Ovary (tissue), 9 donors: ENCODE results near the gene ZNF263. TPM values are rescaled to one million over a fixed set of nuclear protein-coding genes. Genes with fewer than 3 reads are reported as not detected.
A peak's percentile ranks its signal among the peaks of the same experiment; 100 is the strongest.

ENCODE experiments used
- DNase-seq, 5 donors: peaks; one replicate each; pipeline ENCODE4 v3.0.0-alpha.2; 2019 to 2020
- H3K27ac ChIP-seq, 2 donors: fragments of 200-600 bp; one replicate each; pipeline versions ENCODE4 v1.5.1 to v1.8.0; 2019 to 2022
- H3K27me3 ChIP-seq: fragments of 200-600 bp; one replicate; pipeline ENCODE4 v1.8.0; 2022
- H3K36me3 ChIP-seq: fragments of 200-600 bp; sonication (generic); one replicate; pipeline ENCODE4 v1.5.1; 2019
- H3K4me1 ChIP-seq: one replicate; pipeline ENCODE4 v1.8.1; 2013; ENCODE audit warnings: mild to moderate bottlenecking, moderate library complexity; ENCODE audit not compliant: insufficient read depth
- H3K4me3 ChIP-seq: fragments of 200-600 bp; sonication (generic); one replicate; pipeline ENCODE4 v1.5.1; 2017
- H3K9me3 ChIP-seq, 2 donors: fragments of 200-600 bp in 1 of 2; sonication (generic) in 1 of 2; one replicate each; pipeline versions ENCODE4 v1.5.1 to v1.8.1; 2013 to 2019; ENCODE audit warnings: mild to moderate bottlenecking in 1 of 2, moderate library complexity in 1 of 2
- CTCF ChIP-seq, 3 donors: fragments of 450-650 bp in 2 of 3; fragments of 200-600 bp in 1 of 3; IDR thresholded peaks; one replicate each; pipeline versions ENCODE4 v1.5.1 to v1.8.0; 2016 to 2022; ENCODE audit warnings: antibody characterized with exemption in 3 of 3, mild to moderate bottlenecking in 1 of 3
- EP300 ChIP-seq: sonication (generic); formaldehyde crosslinking; IDR thresholded peaks from one replicate; pipeline ENCODE4 v1.6.1; 2017; ENCODE audit warnings: antibody characterized with exemption
- POLR2A ChIP-seq: fragments of 450-650 bp; IDR thresholded peaks from one replicate; pipeline ENCODE4 v1.6.1; 2017; ENCODE audit warnings: antibody characterized with exemption, mild to moderate bottlenecking, moderate library complexity
- WGBS, 3 donors: extraction: QIAGEN DNeasy Blood & Tissue Kit in 1 of 3; methylation state at CpG; one replicate each; pipeline versions ENCODE4 v1.1.5 to v1.1.7; 2013 to 2017; 5-methylcytosine and 5-hydroxymethylcytosine counted together
- intact Hi-C, 4 donors: fragments of 100-400 bp; cut with DNase I; formaldehyde crosslinking; loops; one replicate each; pipeline versions ENCODE4 v1.11.0 to v1.15.1; 2022 to 2023
- polyA plus RNA-seq, 2 donors: library from polyadenylated mRNA; stranded (reverse); fragments of 200-250 nt in 1 of 2; fragments of 350-450 nt in 1 of 2; fragmentation: Illumina TruSeq in 1 of 2; extraction: RNeasy Lipid Tissue Mini Kit (QIAGEN cat#74804) in 1 of 2; gene quantifications; one replicate each; pipeline ENCODE4 v1.2.3, GENCODE V29; 2013 to 2014
- total RNA-seq, 7 donors: library from RNA; depleted of rRNA in 2 of 7; stranded (reverse); fragments of >200 nt in 2 of 7; fragmentation: NEBNext Ultra II Directional in 3 of 7; extraction: Animal tissue kit (Norgen Biotek cat#: 25700) in 3 of 7; gene quantifications; one replicate each; pipeline versions ENCODE4 v1.1.0 to v1.2.4, GENCODE V29; 2016 to 2023
- donor health status: DM: no; HTN: no; CAD: no; lungs with moderate emphysema.
- donor health status: DM: no; HTN: no; CAD: no.
- donor health status: Bipolar disorder and iron deficiency.
- donor health status: DM: yes; HTN: yes; CAD: no.
- donor health status: DM: no; HTN: no; CAD: no.
- donor health status: DM: yes; HTN: yes; CAD: no.

The ZNF263 gene
- total and polyA plus RNA-seq, 9 donors: 31.2 to 46.1 (median 33.2) TPM

GRCh38 chr16:3306078-3306477 lies 22.8 kb downstream of the ZNF263 start:
- no peaks in the 10 kb centered on the region for H3K36me3 ChIP-seq
- H3K27ac ChIP-seq: peak overlapping the region in 1 of 2 donors; percentile 91
- TF ChIP-seq EP300 (no peak), CTCF (IDR thresholded peaks at IDR 0.05) (no peak), POLR2A (no peak)

GRCh38 chr16:3311496-3311895 lies 28.2 kb downstream of the ZNF263 start:
- Histone ChIP-seq H3K9me3 (peaks cover 0 to 90% of the 10 kb centered on the region in 2 donors), H3K36me3 (no peaks in the 10 kb centered on the region), H3K4me1 (no peaks in the 10 kb centered on the region), H3K4me3 (no peak overlapping the region), H3K27ac (no peak overlapping the region), H3K27me3 (no peaks in the 10 kb centered on the region)
- intact Hi-C loops: no loop called here
- TF ChIP-seq CTCF (IDR thresholded peaks at IDR 0.05) (no peak), POLR2A (no peak), EP300 (no peak)
- WGBS, 3 donors: 91 to 97% (median 97%) methylated on average over 4 of the region's 4 CpGs
- DNase-seq: no peak

More at GRCh38 chr16:3306078-3306477, 22.8 kb downstream of the ZNF263 start:
- intact Hi-C loops: loop anchor here in 1 of 4 donors (10.0 kb wide), 1 partner anchor 71 kb away; the partner anchor contains the start of gene ZNF200
- peaks cover 5% of the 10 kb centered on the region for H3K4me1 ChIP-seq
- 56 to 65% (median 63%) methylated on average over 11 of the region's 11 CpGs for WGBS, 3 donors
- H3K4me3 ChIP-seq: peak overlapping the region; percentile 80
- no peaks in the 10 kb centered on the region for H3K27me3 ChIP-seq
- no peak for DNase-seq
- H3K9me3 ChIP-seq: peaks cover 0 to 52% of the 10 kb centered on the region in 2 donors

- no peaks in the 10 kb centered on the region for H3K27me3 ChIP-seq
- TF ChIP-seq EP300 (no peak), POLR2A (no peak)
- H3K4me3 ChIP-seq: no peak overlapping the region
- peaks cover 10 to 91% of the 10 kb centered on the region in 2 donors for H3K9me3 ChIP-seq
- DNase-seq: no peak
- intact Hi-C loops: no loop called here
- 94 to 99% (median 98%) methylated on average over 3 of the region's 3 CpGs for WGBS, 3 donors
- no peak overlapping the region for H3K27ac ChIP-seq
- no peaks in the 10 kb centered on the region for H3K4me1 ChIP-seq
- H3K36me3 ChIP-seq: peaks cover 7% of the 10 kb centered on the region
Measured at GRCh38 chr16:3317315-3317999, 34.2 kb downstream of the ZNF263 start.

- Histone ChIP-seq H3K4me1 (no peaks in the 10 kb centered on the region), H3K27ac (no peak overlapping the region), H3K4me3 (no peak overlapping the region), H3K36me3 (peaks cover 6% of the 10 kb centered on the region), H3K9me3 (peaks cover 10 to 51% of the 10 kb centered on the region in 2 donors), H3K27me3 (no peaks in the 10 kb centered on the region)
- intact Hi-C loops: no loop called here
- 59 to 62% (median 61%) methylated on average over 2 of the region's 2 CpGs for WGBS, 3 donors
- no peak for TF ChIP-seq CTCF (IDR thresholded peaks at IDR 0.05)
- no peak for TF ChIP-seq POLR2A
- TF ChIP-seq EP300: no peak
- DNase-seq: no peak
Measured at GRCh38 chr16:3321816-3322215, 38.5 kb downstream of the ZNF263 start.

- 82 to 87% (median 85%) methylated on average over 4 of the region's 4 CpGs for WGBS, 3 donors
- TF ChIP-seq EP300: no peak
- TF ChIP-seq POLR2A: no peak
- Histone ChIP-seq H3K4me3 (no peak overlapping the region), H3K27me3 (no peaks in the 10 kb centered on the region), H3K36me3 (no peaks in the 10 kb centered on the region), H3K27ac (no peak overlapping the region), H3K4me1 (no peaks in the 10 kb centered on the region), H3K9me3 (peaks cover 0 to 4% of the 10 kb centered on the region in 2 donors)
- no peak for DNase-seq
- intact Hi-C loops: no loop called here
Measured at GRCh38 chr16:3327514-3327913, 44.2 kb downstream of the ZNF263 start.
